Astrocyte (in vitro differentiated cells and primary cell): ENCODE results near the gene NEXMIF. TPM values are rescaled to one million over a fixed set of nuclear protein-coding genes. Genes with fewer than 3 reads are reported as not detected.
"Not testable (repeated sequence)": the region's sequence is repeated elsewhere in the genome, so short reads cannot be mapped to it uniquely, and the experiment has no call there.

Source experiments
- DNase-seq: peaks from one replicate; pipeline ENCODE4 v3.0.0-alpha.2; 2010; ENCODE audit warnings: low read depth
- FAIRE-seq: peaks from 2 replicates; lab custom pipeline; 2011; peaks lifted over from hg19 to GRCh38; lab: Jason Lieb, UNC
- H2AFZ ChIP-seq: 2 replicates; pipeline ENCODE4 v1.6.0; 2012; ENCODE audit warnings: low read depth, low read length, inconsistent platforms
- H3K27ac ChIP-seq: 2 replicates; pipeline ENCODE4 v1.5.1; 2011; ENCODE audit warnings: low read depth, low read length, inconsistent platforms
- H3K27me3 ChIP-seq: 2 replicates; pipeline ENCODE4 v1.6.0; 2011; ENCODE audit warnings: low read length, inconsistent platforms; ENCODE audit not compliant: insufficient read depth
- H3K36me3 ChIP-seq: 2 replicates; pipeline ENCODE4 v1.5.1; 2011; ENCODE audit warnings: low read length, inconsistent platforms; ENCODE audit not compliant: insufficient read depth
- H3K4me1 ChIP-seq: 2 replicates; pipeline ENCODE4 v1.5.1; 2011; ENCODE audit warnings: low read length, inconsistent platforms; ENCODE audit not compliant: insufficient read depth
- H3K4me2 ChIP-seq: 2 replicates; pipeline ENCODE4 v1.6.0; 2012; ENCODE audit warnings: low read length, inconsistent platforms
- H3K4me3 ChIP-seq: 2 replicates; pipeline ENCODE4 v1.5.1; 2011; ENCODE audit warnings: low read depth, mild to moderate bottlenecking, low read length, inconsistent platforms; ENCODE audit not compliant: insufficient read depth
- H3K79me2 ChIP-seq: 2 replicates; pipeline ENCODE4 v1.6.0; 2012; ENCODE audit warnings: mild to moderate bottlenecking, low read length, inconsistent platforms; ENCODE audit not compliant: insufficient read depth
- H3K9ac ChIP-seq: 2 replicates; pipeline ENCODE4 v1.6.0; 2012; ENCODE audit warnings: mild to moderate bottlenecking, low read length, inconsistent platforms
- H3K9me3 ChIP-seq: 2 replicates; pipeline ENCODE4 v1.5.1; 2012; ENCODE audit warnings: low read depth, mild to moderate bottlenecking, low read length, inconsistent platforms; ENCODE audit not compliant: insufficient read depth
- H4K20me1 ChIP-seq: 2 replicates; pipeline ENCODE4 v1.6.0; 2012; ENCODE audit warnings: low read length, inconsistent platforms; ENCODE audit not compliant: insufficient read depth
- H3K27ac Mint-ChIP-seq: one replicate; pipeline ENCODE4 v1.8.0; 2021; ENCODE audit warnings: mild to moderate bottlenecking, mixed read lengths; ENCODE audit not compliant: unreplicated experiment
- H3K27me3 Mint-ChIP-seq: one replicate; pipeline ENCODE4 v1.8.0; 2021; ENCODE audit warnings: low read depth, mixed read lengths; ENCODE audit not compliant: unreplicated experiment
- H3K36me3 Mint-ChIP-seq: one replicate; pipeline ENCODE4 v1.8.0; 2021; ENCODE audit warnings: low read depth, mixed read lengths; ENCODE audit not compliant: unreplicated experiment
- H3K4me1 Mint-ChIP-seq: one replicate; pipeline ENCODE4 v1.8.0; 2021; ENCODE audit warnings: low read depth, mixed read lengths; ENCODE audit not compliant: unreplicated experiment
- H3K4me3 Mint-ChIP-seq: one replicate; pipeline ENCODE4 v1.8.0; 2021; ENCODE audit warnings: mild to moderate bottlenecking, moderate library complexity, mixed read lengths; ENCODE audit not compliant: unreplicated experiment
- H3K9me3 Mint-ChIP-seq: one replicate; pipeline ENCODE4 v1.8.0; 2021; ENCODE audit warnings: mild to moderate bottlenecking, mixed read lengths; ENCODE audit not compliant: unreplicated experiment
- EZH2 ChIP-seq: IDR thresholded peaks from 2 replicates; pipeline ENCODE4 v1.6.1; 2012; ENCODE audit warnings: mild to moderate bottlenecking, low read length, inconsistent platforms; ENCODE audit not compliant: insufficient read depth
- total RNA-seq: library from RNA; stranded (reverse); gene quantifications from 2 replicates; pipeline ENCODE4 v1.2.1, GENCODE V29; 2021
- TF ChIP-seq, protein P1 (sequence below): IDR thresholded peaks from 2 replicates; pipeline ENCODE4 v1.5.1; 2011; ENCODE audit warnings: low read depth, mild to moderate bottlenecking, inconsistent platforms, low read length, moderate library complexity; ENCODE audit not compliant: insufficient read depth

NEXMIF gene
- total RNA-seq, 1 donor from 2014 or later, result 0.48 TPM

DNA sequence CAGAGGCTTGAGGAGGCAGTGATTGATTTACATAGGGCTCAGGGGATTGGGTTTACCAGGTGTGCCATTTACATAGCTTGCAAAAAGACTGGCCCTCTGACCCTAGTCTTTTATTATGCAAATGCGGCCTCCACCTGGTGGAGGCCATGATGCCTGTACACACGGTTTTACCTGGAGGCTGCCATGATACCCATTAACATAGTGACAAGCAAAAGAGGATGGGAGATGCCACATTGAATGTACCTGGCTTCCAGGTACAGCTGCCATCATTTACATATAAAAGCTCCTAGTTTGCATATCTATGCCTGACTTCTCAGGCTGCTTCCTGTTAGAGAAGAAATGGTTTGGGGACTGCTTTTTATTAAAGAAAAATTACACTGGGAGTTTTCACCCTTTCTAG is 72.0 kb downstream of the NEXMIF start:
- H3K4me1 Mint-ChIP-seq, result no peaks in the 10 kb centered on the region
- Histone ChIP-seq H3K4me1 (no peaks in the 10 kb centered on the region), H4K20me1 (no peaks in the 10 kb centered on the region), H2AFZ (no peak overlapping the region), H3K4me3 (no peak overlapping the region), H3K36me3 (no peaks in the 10 kb centered on the region), H3K27ac (no peak overlapping the region), H3K9me3 (no peaks in the 10 kb centered on the region), H3K27me3 (no peaks in the 10 kb centered on the region), H3K4me2 (no peak overlapping the region), H3K9ac (no peak overlapping the region), H3K79me2 (no peaks in the 10 kb centered on the region)
- TF ChIP-seq, protein P1, sequence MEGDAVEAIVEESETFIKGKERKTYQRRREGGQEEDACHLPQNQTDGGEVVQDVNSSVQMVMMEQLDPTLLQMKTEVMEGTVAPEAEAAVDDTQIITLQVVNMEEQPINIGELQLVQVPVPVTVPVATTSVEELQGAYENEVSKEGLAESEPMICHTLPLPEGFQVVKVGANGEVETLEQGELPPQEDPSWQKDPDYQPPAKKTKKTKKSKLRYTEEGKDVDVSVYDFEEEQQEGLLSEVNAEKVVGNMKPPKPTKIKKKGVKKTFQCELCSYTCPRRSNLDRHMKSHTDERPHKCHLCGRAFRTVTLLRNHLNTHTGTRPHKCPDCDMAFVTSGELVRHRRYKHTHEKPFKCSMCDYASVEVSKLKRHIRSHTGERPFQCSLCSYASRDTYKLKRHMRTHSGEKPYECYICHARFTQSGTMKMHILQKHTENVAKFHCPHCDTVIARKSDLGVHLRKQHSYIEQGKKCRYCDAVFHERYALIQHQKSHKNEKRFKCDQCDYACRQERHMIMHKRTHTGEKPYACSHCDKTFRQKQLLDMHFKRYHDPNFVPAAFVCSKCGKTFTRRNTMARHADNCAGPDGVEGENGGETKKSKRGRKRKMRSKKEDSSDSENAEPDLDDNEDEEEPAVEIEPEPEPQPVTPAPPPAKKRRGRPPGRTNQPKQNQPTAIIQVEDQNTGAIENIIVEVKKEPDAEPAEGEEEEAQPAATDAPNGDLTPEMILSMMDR, result no peak
- TF ChIP-seq EZH2, result no peak
- FAIRE-seq, result no peak
- H3K4me3 Mint-ChIP-seq, result no peak overlapping the region
- H3K9me3 Mint-ChIP-seq, result peaks cover 24% of the 10 kb centered on the region
- no peaks in the 10 kb centered on the region for H3K36me3 Mint-ChIP-seq
- H3K27ac Mint-ChIP-seq, result no peak overlapping the region
- no peaks in the 10 kb centered on the region for H3K27me3 Mint-ChIP-seq
- DNase-seq, result no peak

DNA sequence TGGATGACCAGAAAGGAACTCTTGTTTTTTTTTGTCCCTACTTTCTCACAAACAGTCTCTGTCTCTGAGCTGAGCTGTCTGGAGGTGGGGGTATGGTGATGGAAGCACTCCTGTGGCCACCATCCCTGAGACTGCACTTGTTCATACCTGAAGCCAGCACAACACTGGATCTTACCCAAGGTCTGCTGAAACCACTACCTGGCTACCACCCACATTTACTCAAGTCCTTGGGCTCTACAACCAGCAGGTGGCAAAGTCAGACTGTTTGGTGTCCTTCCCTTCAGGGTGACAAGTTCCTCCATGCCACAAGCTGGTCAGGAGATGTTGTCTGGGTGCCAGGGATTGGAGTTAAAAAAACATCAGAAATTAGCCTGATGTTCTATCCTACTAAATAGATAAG is 89.7 kb downstream of the NEXMIF start:
- DNase-seq, result no peak
- FAIRE-seq, result peak; percentile 37
- H3K36me3 ChIP-seq, result no peaks in the 10 kb centered on the region

DNA sequence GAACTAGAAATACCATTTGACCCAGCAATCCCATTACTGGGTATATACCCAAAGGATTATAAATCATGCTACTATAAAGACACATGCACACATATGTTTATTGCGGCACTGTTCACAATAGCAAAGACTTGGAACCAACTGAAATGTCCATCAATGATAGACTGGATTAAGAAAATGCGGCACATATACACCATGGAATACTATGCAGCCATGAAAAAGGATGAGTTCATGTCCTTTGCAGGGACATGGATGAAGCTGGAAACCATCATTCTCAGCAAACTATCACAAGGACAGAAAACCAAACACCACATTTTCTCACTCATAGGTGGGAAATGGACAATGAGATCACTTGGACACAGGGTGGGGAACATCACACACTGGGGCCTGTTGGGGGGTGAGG is 105.5 kb downstream of the NEXMIF start:
- not testable (repeated sequence) for H3K9ac ChIP-seq, H3K27ac ChIP-seq, H3K4me3 ChIP-seq, H3K27ac Mint-ChIP-seq, H3K27me3 Mint-ChIP-seq, H3K4me3 Mint-ChIP-seq, H3K27me3 ChIP-seq, H3K36me3 Mint-ChIP-seq, H3K36me3 ChIP-seq, H3K4me1 ChIP-seq, H3K4me2 ChIP-seq, H3K9me3 Mint-ChIP-seq, FAIRE-seq, H2AFZ ChIP-seq, DNase-seq, H3K4me1 Mint-ChIP-seq, H3K79me2 ChIP-seq, H4K20me1 ChIP-seq, H3K9me3 ChIP-seq

More for the DNA sequence above, 89.7 kb downstream of the NEXMIF start:
- H3K27ac ChIP-seq, result no peak overlapping the region
- Mint-ChIP-seq H3K36me3 (no peaks in the 10 kb centered on the region), H3K27me3 (no peaks in the 10 kb centered on the region), H3K4me1 (no peaks in the 10 kb centered on the region), H3K27ac (no peak overlapping the region), H3K9me3 (no peaks in the 10 kb centered on the region), H3K4me3 (no peak overlapping the region)
- no peak overlapping the region for H3K4me3 ChIP-seq
- no peak for TF ChIP-seq EZH2
- TF ChIP-seq, protein P1, result no peak
- H4K20me1 ChIP-seq, result no peaks in the 10 kb centered on the region
- H2AFZ ChIP-seq, result no peak overlapping the region
- no peaks in the 10 kb centered on the region for H3K79me2 ChIP-seq
- no peaks in the 10 kb centered on the region for H3K9me3 ChIP-seq
- no peaks in the 10 kb centered on the region for H3K4me1 ChIP-seq
- no peak overlapping the region for H3K9ac ChIP-seq
- no peaks in the 10 kb centered on the region for H3K27me3 ChIP-seq
- H3K4me2 ChIP-seq, result no peak overlapping the region
